ENCODE data around the gene VPS35.
"Not testable (repeated sequence)": the region's sequence is repeated elsewhere in the genome, so short reads cannot be mapped to it uniquely, and the experiment has no call there.

VPS35 gene

DNA sequence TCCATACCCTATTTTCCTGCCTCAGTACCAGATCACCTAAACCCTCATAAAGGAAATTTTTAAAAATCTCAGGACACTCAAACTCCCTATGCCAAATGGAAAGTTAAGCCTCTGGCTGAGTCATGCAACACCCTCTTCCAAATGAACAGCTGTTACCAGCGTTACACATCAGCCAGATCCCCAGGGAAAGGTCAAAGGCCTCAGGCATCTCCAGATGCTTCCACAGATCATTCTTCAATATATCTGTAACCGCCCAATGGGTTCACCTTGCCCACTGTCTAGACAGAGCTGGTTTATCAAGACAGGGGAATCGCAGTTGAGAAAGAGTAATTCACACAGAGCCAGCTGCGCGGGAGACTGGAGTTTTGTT is 38.7 kb downstream of the VPS35 start:
- no peak for DNase-seq

DNA sequence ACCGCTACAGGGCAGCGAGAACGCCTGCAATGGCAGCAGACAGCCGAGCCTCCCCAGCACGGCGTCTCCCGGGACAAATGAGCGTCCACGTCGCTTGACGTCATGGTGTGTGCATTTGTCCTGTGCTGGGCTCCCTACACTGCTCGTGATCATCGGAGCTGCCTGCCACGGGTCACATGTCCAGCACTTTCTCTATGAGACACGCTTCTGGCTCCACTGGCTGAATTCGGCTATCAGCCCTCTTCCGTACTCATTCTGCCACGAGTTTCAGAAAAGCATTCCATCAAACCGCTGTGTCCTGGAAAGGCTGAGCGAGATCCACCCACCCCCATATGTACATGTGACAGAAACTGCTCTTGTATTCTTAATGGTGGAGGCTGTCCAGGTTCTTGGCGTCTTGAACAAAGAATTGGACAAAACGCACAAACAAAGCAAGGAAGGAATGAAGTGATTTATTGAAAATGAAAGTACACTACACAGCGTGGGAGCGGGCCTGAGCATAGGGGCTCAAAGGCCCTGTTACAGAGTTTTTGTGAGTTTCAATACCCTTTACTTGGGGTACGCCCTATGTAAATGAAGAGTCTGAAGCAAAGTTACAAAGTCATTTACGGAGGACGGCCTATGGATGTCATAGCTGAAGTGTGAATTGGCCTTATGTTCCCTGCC is 39.3 kb downstream of the VPS35 start:
- no peak for DNase-seq

DNA sequence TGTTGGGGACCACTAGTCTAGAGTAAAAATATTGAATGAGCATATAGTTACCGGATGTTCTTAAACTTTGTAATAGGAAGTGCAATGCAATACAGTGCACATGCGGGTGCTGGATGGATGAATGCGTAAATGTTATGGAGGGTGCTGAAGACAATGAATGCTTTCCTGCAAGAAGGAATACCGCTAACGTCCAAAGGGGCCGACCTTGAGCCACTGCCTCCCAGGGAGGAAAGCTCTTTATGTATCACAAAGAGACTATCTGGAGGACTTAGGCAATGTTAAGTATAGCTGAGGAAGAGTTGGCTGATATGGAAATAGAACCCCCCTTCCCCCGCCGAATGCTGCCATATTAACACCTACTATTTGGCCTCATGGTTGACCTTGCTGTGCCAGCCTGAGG is 40.3 kb downstream of the VPS35 start:
- no peak for DNase-seq

DNA sequence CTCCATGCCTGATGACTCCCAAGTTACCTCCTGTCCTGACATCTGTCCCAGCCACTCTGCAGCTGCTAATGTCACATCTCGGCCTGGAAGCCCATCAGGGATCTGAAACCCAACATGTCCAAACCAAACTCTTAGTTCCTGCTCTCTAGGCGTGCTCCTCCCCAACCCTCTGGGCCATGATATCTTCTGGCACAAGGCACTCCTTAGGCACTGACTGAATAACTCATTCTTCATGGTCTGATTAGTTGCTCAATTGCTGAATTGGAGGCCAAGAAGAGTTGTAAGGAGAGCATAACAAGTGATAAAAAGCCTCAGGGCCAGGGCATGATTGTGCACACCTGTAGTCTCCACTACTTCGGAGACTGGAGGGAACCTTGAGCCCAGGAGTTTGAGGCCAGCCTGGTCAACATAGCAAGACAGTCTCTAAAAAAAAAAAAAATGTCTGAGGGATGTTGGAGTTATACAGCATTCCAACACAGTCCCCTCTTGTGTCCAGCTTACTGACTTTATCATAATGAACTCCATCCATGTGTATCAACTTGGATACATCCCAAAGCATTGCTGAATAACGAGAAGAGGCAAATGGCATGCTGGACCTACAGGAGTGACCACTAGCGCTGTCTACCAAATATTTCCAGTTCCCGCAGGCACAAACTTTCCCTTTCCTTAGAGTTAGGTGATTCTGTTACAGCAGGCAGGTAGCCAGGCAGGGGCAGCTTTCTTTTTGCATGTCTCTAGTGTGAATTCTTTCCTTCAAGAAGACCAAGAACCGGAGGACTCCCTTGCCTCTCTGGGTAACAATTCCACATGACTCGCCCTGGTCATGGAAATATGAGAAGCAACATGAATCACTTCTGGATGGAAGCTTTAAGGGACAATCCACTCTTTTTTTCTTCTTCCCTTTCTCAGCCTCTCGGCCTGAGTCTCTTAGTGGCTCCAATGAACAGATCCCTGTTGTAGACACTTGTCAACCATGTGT is 49.7 kb downstream of the VPS35 start:
- DNase-seq, result no peak

DNA sequence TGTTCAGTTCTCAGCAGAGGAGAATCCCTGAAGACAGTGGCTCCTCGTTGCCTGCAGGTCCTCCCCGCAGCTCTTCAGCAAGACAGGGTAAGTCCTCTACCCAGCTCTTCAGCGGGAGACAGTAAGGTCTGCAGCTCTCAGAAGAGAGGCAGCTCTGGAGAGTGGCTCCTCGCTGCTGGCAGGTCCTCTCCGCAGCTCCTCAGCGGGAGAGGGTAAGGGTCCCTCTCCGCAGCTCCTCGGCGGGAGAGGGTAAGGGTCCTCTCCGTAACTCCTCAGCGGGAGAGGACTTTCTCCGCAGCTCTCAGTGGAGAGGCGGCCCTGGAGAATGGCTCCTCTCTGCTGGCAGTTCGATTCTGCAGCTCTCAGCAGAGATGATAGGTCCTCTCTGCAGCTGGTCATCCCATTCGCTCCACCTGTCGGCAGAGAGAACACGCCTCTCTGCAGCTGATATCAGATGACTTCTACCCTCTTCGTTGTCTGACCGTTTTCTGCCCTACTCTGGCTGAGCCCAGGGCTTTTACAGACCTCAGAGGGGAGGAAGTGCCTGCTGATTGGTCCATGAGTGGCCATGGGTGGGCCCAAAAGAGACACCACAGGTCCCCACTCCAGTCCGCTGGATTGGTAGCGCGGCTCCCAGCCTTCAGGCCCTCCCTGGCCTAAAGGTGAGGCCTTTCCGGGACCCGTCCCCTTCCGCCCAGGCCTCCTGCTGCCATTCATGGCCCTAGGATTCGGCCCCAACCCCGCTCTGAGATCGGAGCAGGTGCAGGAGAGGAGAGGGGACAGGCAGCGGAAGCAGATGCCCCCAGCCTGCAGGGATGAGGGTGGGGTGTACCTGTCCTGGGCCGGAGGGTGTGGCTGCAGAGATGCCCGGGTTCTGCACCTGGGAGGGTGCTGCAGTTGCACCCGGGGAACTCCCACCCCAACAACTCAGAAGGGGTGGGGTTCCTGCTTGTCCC is 55.9 kb downstream of the VPS35 start:
- DNase-seq, result no peak

DNA sequence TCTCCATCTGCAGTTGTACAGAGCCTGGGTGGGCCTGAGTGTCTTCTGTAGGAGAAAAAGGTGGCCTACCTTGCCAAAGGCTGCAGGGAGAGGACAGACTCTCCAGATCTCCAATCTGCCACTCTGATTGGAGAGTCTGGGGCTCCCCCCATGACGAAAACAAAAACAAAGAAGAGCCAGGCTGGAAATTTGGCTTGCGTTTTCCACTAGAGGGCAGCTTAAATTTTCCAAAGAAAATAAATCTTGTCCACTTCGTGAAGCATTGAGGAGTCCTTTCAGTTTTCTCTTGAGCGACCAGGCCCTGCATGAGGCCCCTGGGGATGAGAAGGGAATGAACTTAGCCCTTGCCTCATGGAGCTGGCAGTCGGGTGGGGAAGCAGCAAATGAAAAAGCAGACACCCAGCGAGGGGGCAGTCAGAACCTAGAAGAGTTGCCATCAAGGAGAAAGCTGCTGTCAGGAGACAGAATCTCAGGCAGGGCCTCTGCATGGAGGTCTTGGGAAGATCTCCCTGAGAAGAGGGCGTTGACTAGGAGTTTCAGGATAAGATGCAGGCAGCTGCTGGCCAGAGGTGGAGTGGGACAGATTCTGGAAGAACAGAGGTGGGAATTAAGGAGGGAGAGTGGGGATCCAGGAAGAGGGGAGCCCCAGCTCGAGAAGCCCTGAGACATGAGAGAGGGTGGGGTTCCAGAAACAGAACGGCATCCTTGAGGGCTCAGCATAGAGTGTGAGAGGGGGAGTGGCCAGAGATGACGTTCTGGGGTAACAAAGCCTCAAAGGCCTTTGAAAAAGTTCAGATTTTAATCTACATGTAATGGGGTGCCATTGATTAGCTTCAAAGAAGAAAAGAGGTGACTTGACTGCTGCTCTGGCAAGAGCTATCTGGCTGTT is 59.4 kb downstream of the VPS35 start:
- no peak for DNase-seq

DNA sequence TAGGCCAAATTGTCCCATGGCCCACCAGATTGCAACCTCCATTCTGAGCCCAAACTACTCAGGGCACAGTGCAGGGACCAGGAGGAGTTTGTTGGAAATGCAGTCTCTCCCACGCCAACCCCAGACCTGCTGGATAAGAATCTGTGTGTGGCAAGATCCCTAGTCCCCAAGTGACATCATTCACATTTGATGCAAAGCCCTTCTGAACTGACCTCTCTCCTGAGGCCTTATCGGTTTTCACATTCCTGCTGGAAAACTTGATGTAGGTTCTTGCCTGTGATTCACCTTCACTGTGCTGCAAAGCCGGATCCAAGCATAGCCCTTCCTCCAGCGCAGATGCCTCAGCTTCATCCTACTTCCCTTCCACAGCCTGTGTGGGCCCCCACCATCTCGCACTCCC is 61.2 kb downstream of the VPS35 start:
- no peak for DNase-seq

DNA sequence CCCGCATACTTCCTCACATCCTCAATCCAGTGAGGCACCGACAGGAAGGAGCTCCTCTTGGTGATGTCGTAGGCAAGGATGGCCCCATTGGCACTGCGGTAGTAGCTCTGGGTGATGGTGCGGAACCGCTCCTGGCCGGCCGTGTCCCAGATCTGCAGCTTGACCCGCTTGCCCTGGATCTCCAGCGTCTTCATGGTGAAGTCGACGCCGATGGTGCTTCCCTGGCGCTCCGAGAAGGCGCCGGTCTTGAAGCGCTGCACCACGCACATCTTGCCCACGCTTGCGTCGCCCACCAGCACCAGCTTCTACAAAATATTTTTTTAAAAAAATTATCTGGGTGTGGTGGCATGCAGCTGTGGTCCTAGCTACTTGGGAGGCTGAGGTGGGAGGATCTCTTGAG is 62.3 kb downstream of the VPS35 start:
- DNase-seq, result not testable (repeated sequence)

DNA sequence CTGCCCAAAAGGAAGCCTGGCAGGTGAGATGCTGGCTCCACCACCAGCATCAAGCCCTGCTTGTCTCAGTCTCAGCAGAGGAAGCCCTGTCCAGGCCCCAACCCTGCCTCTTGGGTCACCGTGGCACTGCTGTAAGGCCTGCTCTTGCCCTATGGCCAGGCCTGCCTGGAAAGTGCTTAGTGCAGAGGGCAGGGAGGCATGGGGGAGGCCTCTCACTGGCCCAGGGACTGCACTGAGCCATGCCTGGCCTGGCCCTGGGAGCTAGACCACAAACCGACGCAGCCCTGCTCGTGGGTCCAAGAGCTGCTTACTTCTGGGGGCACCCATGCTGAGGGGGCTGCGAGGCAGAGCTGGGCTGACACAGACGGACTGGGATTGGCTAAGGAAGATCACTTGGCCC is 64.1 kb downstream of the VPS35 start:
- DNase-seq, result not testable (repeated sequence)

DNA sequence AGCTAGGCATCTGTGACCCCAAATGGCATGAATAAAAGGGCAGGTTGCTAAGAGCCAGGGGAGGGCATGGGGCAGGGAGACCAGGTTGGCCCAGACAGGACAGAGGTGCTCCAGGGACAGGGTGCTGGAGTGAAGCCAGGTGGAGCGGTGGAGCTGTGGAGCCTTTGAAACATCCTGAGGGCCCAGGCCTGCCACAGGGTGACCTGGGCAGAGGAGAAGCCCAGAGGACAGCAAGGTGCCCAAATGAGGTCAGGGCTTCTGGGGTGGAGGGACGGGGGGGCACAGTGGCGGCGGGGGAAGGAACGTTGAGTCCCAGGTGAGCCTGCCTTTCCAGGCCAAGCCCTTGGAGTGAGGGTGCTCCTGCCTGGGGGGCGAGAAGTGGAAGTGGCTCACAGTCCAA is 65.3 kb downstream of the VPS35 start:
- not testable (repeated sequence) for DNase-seq

DNA sequence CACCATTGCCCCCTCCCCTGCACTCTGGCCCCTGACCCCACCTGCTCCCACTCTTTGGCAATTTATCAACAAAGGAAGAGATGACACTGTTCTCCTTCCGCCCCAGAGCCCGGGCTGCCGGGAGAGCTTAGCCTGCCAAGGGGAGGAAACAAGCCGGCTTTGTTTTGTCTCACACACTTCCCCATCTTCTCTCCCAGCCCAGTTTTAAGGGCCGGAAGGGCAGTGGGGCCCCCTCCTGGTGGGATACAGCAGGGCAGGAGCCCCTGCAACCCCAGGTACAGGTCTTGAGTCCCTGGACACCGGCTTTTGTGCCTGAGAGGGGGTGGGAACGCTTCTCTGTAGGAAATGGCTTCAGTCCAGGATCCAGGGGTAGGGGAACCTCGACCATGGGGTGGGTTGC is 65.7 kb downstream of the VPS35 start:
- DNase-seq, result not testable (repeated sequence)

DNA sequence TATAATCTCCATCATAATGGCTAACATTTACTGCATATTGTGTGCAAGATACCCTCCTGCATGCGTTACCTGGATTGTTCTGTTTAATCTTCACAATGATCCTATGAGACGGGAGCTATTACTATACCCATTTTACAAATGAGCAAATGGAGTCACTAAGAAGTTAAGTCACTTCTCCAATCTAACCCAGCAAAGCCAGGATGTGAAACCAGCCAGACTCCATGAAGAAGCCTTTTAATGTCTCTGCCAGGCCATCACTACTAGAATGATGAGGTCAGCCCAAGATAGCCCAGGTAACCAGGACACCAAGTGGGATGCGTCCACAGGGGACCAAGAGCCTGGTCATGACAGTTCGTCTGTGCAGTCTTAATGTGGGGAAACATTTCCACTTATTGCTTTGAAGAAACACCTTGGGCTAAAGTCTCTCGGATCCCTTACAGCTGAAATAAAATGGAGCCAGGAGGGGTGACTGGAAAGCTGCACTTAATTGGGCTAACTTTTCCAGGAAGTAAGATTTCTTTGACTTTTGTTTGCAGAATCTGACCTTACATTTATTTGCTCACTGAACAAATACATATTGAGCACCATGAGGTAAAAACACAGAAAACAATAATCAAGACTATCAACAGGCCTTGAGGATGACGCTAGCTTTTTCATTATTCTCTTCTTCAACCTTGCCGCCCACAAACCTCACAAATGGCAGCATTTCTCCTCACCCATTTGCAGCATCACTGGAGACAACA is 66.9 kb downstream of the VPS35 start:
- no peak for DNase-seq

DNA sequence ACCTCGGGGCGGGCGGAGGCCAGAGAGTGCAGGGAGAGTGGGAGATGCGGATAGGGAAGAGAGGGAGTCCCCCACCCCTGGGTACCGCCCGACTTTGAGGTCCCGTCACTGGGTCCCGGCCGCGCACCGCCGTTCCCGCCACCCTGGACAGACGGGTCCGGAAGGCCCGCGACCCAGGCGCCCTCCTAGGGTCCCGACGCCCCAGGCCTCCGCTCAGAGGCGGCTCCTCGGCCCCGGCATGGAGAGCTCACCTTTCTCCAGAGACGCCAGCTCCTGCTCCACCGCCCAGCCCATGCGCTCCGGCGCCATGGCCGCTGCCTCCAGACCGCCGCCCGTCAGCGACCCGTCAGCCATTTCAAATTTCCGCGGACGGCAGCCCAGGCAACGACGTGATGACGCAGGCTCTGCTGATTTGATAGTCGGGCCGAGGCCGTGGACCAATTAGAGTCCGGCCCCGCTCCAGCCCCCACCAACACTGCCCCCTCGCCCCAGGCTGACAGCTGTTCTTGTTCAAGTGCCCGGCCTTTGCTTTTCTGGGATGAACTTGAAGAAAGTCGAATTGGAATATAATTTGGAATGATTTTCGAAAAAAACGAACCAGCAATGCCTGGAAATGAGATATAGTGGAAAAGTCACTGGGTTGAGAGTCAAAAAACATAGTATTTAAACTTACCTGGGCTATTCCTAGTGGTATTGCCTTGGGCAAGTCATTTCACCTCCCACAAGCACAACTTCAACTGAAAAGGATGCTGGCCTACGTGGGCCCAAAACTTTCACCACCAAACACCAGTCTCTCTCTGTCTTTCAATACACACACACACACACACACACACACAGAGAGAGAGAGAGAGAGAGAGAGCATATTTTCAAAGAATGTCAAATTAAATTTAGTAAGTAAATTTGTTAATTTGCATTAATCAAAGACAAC is 67.7 kb downstream of the VPS35 start, which contains the start of gene SHCBP1:
Gene SHCBP1, minus strand, starts transcription at position 374 of the 928 bp plus-strand sequence. Its CDS starts 20 bp downstream, at position 354.
- peak; percentile 90 for DNase-seq

DNA sequence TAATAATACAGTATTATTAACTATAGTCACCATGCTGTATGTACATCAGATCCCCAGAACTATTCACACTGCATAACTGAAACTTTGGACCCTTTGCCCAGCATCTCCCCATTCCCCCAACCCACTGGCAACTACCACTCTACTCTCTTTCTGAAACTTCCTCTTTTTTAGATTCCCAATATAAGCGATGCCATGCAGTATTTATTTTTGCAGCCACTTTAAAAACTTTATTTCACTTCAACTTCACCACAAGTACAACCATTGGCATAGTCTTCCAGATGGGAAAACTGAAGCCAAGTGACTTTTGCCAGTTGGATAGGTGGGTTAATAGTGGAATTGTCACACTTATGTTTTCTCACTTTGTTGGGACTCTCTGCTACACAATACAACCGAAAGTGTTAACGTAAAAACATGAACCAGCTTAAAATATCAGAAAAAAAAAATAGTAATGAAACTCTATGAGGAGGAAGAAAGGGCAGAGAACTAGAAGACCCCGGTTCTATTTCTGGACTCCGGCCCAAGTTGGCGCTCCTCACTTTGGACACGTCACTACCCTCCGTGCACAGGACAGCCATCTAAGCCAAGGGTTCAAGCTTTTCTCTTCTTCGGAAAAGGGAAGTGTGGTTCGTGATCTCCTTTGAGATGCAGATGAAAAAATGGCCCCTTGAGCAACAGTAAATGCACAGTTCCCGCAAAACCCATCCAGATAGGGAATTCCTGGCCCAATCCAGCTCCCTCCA is 68.5 kb downstream of the VPS35 start:
- DNase-seq, result no peak

DNA sequence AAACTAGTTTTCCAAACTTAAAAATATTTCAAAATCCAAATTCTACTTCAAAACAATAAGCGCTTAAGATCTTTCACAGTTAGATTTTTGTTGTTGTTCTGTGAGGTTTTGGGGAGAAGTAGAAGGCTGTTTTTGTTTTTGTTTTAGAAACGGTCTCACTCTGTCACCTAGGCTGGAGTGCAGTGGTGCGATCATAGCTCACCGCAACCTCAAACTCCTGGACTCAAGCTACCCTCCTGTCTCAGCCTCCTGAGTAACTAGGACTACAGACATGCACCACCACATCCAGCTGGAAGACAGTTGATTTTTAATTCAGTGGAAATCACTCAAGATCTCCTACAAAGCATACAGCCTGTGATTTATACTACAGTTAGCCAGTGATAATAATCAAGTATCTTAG is 70.5 kb downstream of the VPS35 start:
- no peak for DNase-seq

DNA sequence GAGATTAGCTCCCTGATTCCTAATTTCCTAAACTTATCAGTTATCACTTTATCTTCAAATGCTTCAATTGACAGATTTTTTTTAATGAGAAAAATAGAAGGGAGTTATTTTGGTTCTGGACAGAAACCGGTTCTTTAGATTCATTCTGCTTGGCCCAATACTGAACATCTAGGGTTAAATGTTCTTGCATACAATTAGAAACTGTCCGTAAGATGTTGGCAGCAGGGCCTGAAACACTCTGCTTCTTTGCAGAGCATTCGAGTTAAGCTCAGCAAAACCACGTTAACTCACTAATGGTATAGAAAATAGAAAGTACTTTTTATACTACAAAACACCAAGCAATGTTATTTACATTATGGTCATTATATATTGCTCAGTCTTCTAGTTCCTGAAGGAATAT is 75.0 kb downstream of the VPS35 start:
- no peak for DNase-seq

DNA sequence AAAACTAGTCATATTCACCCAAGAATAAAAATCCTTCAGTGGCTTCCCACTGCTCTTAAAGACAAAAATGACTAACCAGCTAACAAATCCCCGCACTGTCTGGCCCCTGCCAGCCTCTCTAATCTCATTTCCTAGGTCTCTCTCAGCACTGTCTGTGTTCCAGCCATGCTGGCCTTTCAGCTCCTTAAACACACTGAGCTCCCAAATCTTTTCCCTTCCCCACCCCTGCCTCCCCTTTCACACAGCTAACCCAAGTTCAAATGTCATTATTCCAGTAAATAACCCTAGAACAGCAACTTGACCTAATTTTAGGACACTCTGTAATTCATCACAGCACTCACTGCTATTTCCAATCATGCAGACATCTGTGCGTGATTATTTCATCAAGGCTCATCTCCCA is 75.6 kb downstream of the VPS35 start:
- DNase-seq, result no peak

DNA sequence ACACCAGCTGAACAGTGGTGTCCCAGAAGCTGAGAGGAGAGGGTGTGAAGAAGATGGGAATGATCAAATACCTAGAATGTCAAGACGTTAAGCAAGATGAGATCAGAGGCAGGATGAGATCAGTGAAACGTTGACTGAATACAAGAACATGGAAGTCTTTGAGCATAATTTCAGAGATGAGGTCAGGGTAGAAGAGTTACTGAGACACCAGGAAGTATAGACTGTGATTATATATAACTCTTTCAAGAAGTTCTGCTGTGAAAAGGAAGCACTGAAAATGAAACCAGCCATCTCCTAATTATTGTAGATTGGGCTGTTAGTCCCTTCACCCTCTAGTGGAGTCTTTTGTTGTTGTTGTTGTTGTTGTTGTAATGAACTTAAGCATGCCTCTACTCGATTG is 76.9 kb downstream of the VPS35 start:
- no peak for DNase-seq

DNA sequence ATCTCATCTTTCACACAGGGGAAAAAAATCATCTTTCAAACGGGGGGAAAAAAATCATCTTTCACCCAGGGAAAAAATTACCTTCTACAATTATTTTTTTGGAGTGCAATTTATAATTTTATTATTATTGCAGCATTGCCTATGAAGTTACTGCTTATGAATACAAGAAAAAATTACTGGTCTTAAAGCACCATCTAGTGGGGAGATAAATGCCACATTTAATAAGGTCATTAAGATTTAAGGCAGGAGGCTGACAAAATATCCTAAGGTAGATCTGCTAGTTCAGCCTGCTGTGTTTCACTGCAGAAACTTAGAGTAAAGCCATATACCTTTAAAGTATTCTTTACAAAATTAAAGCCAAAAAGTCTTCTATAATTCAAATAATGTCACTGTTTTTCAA is 81.4 kb downstream of the VPS35 start:
- no peak for DNase-seq

Measured in activated CD8-positive, alpha-beta memory T cell treated with anti-CD3 and anti-CD28 coated beads, Interleukin-2, amount 50 U/mL, for 48 hours (primary cell).